SU-DHL-6 (cell line): ENCODE data around the gene TMEM212.

Source experiments
- H2AFZ ChIP-seq: fragments of 200-600 bp; sonication (generic); 2 replicates; pipeline ENCODE4 v1.6.1; 2014; ENCODE audit warnings: low read depth, mild to moderate bottlenecking, moderate library complexity, mixed read lengths, antibody characterized with exemption, low read length; ENCODE audit not compliant: severe bottlenecking
- H3F3A ChIP-seq: fragments of 200-600 bp; shearing (Covaris generic); 2 replicates; pipeline ENCODE4 v1.6.0; 2016; ENCODE audit warnings: antibody characterized with exemption, mild to moderate bottlenecking; ENCODE audit not compliant: insufficient read depth
- H3K27ac ChIP-seq: fragments of 200-600 bp; sonication (generic); 2 replicates; pipeline ENCODE4 v1.5.1; 2016; ENCODE audit warnings: low read depth, mild to moderate bottlenecking, low read length, moderate library complexity, mixed read lengths
- H3K27me3 ChIP-seq: fragments of 200-600 bp; sonication (generic), shearing (Covaris generic); 2 replicates; pipeline ENCODE4 v1.6.0; 2014; ENCODE audit warnings: mild to moderate bottlenecking, low read length
- H3K36me3 ChIP-seq: fragments of 200-600 bp; sonication (generic); 2 replicates; pipeline ENCODE4 v1.6.1; 2014; ENCODE audit warnings: mild to moderate bottlenecking, low read length, mixed read lengths
- H3K4me2 ChIP-seq: fragments of 300-600, 200-600 bp; shearing (Covaris generic), sonication (generic); 2 replicates; pipeline ENCODE4 v1.6.0; 2014; ENCODE audit warnings: low read length, low read depth, mild to moderate bottlenecking; ENCODE audit not compliant: poor library complexity, severe bottlenecking
- H3K4me3 ChIP-seq: fragments of 200-600 bp; sonication (generic); 2 replicates; pipeline ENCODE4 v1.5.1; 2014; ENCODE audit warnings: antibody characterized with exemption, low read length, mild to moderate bottlenecking, mixed read lengths; ENCODE audit not compliant: insufficient read depth, poor library complexity, severe bottlenecking
- H3K79me2 ChIP-seq: fragments of 200-600 bp; sonication (generic); 2 replicates; pipeline ENCODE4 v1.6.1; 2014; ENCODE audit warnings: mild to moderate bottlenecking, low read length, moderate library complexity; ENCODE audit not compliant: insufficient read depth
- H3K9ac ChIP-seq: fragments of 200-600 bp; sonication (generic); 2 replicates; pipeline ENCODE4 v1.7.0; 2014; ENCODE audit warnings: mild to moderate bottlenecking, low read length
- H3K9me2 ChIP-seq: fragments of 200-600 bp; sonication (generic); replicated peaks from 2 replicates; pipeline ENCODE4 v1.6.1; 2014; ENCODE audit warnings: low read length; ENCODE audit not compliant: insufficient read depth
- H3K9me3 ChIP-seq: fragments of 200-600 bp; sonication (generic); 2 replicates; pipeline ENCODE4 v1.6.1; 2014; ENCODE audit warnings: low read length, mixed read lengths; ENCODE audit not compliant: insufficient read depth
- H4K20me1 ChIP-seq: fragments of 200-600 bp; sonication (generic); 2 replicates; pipeline ENCODE4 v1.6.1; 2014; ENCODE audit warnings: low read depth, mild to moderate bottlenecking, antibody characterized with exemption, low read length, moderate library complexity, mixed read lengths
- CTCF ChIP-seq: fragments of 200-600 bp; sonication (generic); IDR thresholded peaks from one replicate; pipeline ENCODE4 v1.5.1; 2017; ENCODE audit warnings: antibody characterized with exemption, mild to moderate bottlenecking, low read length, moderate library complexity; ENCODE audit not compliant: insufficient read depth, poor library complexity, severe bottlenecking
- EZH2phosphoT487 ChIP-seq: fragments of 200-600 bp; sonication (generic), shearing (Covaris generic); conservative IDR thresholded peaks from 2 replicates; pipeline ENCODE4 v1.6.1; 2018; ENCODE audit warnings: mild to moderate bottlenecking, antibody characterized with exemption, low read length, moderate library complexity, mixed read lengths

Gene TMEM212

GRCh38 chr3:171830518-171830875, 12.7 kb upstream of the TMEM212 start:
- Histone ChIP-seq H4K20me1 (no peaks in the 10 kb centered on the region), H3K4me2 (no peak overlapping the region), H3K9me2 (no peaks in the 10 kb centered on the region), H3K4me3 (no peak overlapping the region), H3K36me3 (no peaks in the 10 kb centered on the region), H3K9me3 (no peaks in the 10 kb centered on the region), H2AFZ (no peak overlapping the region), H3K79me2 (no peaks in the 10 kb centered on the region), H3K9ac (no peak overlapping the region), H3K27me3 (no peaks in the 10 kb centered on the region), H3K27ac (no peak overlapping the region), H3F3A (no peaks in the 10 kb centered on the region)
- no peak for TF ChIP-seq CTCF
- TF ChIP-seq EZH2phosphoT487 = no peak

GRCh38 chr3:171831936-171832335, 11.2 kb upstream of the TMEM212 start:
- Histone ChIP-seq H3K9ac (no peak overlapping the region), H3K27ac (no peak overlapping the region), H2AFZ (no peak overlapping the region)

GRCh38 chr3:171832989-171833388, 10.2 kb upstream of the TMEM212 start:
- no peak for TF ChIP-seq EZH2phosphoT487
- no peak for TF ChIP-seq CTCF
- Histone ChIP-seq H3K9me2 (no peaks in the 10 kb centered on the region), H3K27me3 (no peaks in the 10 kb centered on the region), H3K4me2 (no peak overlapping the region), H3K4me3 (no peak overlapping the region), H3K27ac (no peak overlapping the region), H3K9ac (no peak overlapping the region), H3K36me3 (no peaks in the 10 kb centered on the region), H3K79me2 (no peaks in the 10 kb centered on the region), H3K9me3 (no peaks in the 10 kb centered on the region), H3F3A (no peaks in the 10 kb centered on the region), H2AFZ (no peak overlapping the region), H4K20me1 (no peaks in the 10 kb centered on the region)

More at GRCh38 chr3:171831936-171832335, 11.2 kb upstream of the TMEM212 start:
- no peaks in the 10 kb centered on the region for H3K9me3 ChIP-seq
- no peak overlapping the region for H3K4me2 ChIP-seq
- no peaks in the 10 kb centered on the region for H4K20me1 ChIP-seq
- TF ChIP-seq CTCF (no peak), EZH2phosphoT487 (no peak)
- H3K27me3 ChIP-seq = no peaks in the 10 kb centered on the region
- no peaks in the 10 kb centered on the region for H3K79me2 ChIP-seq
- no peaks in the 10 kb centered on the region for H3K9me2 ChIP-seq
- H3K4me3 ChIP-seq = no peak overlapping the region
- no peaks in the 10 kb centered on the region for H3K36me3 ChIP-seq
- H3F3A ChIP-seq = no peaks in the 10 kb centered on the region
